Measurements from ENCODE around the gene CTU1. TPM values are rescaled to one million over a fixed set of nuclear protein-coding genes. Genes with fewer than 3 reads are reported as not detected.

The CTU1 gene
- total RNA-seq, 4 donors from 2014 or later = 2.8 to 8.5 (median 4.6) TPM

DNA sequence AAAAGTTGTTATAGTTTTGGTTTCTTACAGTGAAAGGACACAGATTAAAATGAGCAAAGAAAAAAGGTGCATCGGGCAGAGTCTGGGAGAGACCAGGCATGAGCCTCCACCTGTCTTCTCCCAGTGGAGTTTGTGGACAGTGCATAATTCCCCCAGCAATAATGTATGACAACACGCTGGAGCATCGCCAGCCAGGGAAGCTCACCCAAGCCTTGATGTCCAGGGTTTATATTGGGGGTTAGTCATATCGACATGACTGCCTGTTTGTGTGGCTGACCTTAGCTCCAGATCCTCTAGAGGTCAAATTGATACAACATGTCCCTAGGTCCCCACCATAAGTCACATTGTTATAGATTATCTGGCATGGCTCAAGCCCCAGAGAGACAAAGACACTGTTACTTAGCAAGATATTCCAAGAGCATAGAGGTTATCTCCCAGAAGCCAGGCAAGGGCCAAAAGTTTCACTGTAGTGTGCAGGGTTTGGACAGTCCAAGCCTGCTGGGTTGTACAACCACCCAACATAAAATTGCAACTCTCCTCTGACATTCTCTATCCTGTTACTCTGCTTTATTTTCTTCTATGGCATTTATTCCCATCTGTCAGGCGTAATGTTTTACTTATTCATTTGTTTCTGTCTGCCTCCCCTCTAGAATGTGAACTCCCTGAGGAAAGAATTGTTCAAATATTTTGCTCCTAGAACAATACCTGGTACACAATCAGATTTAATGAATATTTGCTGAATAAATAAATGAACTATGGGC is 37.7 kb downstream of the CTU1 start:
- TF ChIP-seq, protein P1, sequence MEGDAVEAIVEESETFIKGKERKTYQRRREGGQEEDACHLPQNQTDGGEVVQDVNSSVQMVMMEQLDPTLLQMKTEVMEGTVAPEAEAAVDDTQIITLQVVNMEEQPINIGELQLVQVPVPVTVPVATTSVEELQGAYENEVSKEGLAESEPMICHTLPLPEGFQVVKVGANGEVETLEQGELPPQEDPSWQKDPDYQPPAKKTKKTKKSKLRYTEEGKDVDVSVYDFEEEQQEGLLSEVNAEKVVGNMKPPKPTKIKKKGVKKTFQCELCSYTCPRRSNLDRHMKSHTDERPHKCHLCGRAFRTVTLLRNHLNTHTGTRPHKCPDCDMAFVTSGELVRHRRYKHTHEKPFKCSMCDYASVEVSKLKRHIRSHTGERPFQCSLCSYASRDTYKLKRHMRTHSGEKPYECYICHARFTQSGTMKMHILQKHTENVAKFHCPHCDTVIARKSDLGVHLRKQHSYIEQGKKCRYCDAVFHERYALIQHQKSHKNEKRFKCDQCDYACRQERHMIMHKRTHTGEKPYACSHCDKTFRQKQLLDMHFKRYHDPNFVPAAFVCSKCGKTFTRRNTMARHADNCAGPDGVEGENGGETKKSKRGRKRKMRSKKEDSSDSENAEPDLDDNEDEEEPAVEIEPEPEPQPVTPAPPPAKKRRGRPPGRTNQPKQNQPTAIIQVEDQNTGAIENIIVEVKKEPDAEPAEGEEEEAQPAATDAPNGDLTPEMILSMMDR (IDR thresholded peaks at IDR 0.05; ENCODE audit: low read depth) = no peak

DNA sequence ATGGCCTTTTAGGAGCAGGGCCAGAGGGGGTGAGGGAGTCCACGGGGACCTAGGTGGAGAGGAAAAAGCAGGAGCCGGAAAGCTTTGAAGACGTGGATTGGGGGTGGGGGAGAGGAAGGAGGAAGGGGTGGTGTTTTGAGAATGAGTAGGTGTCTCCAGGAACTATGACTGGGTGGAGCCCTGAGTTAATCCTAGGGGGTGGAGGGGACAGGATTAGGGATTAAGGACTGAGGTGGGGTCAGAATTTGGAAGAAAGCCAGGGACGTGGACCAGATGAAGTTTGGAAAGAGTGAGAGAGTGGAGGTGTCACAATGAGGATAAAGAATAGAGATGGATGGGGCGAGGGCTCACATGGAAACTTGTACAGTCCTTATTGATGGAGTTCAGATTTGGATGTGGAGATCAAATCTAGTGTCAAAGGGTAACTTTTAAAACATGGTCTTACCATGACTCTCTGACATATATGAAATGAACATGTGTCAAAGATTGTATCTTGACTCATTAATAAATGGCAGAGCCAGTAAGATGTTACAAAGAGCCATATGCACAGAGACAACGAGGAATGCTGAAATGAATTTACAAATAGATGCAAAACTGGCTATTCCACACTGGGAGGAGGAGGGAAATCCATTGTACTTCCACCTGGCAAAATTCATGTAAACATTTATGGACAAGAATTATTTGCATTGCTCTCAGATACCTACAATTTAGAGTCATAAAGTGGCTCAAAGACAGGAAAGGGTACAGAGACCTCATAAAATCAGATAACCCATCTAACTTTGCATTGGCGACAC is 41.6 kb downstream of the CTU1 start:
- TF ChIP-seq, protein P1 (IDR thresholded peaks at IDR 0.05; ENCODE audit: low read depth) = no peak

DNA sequence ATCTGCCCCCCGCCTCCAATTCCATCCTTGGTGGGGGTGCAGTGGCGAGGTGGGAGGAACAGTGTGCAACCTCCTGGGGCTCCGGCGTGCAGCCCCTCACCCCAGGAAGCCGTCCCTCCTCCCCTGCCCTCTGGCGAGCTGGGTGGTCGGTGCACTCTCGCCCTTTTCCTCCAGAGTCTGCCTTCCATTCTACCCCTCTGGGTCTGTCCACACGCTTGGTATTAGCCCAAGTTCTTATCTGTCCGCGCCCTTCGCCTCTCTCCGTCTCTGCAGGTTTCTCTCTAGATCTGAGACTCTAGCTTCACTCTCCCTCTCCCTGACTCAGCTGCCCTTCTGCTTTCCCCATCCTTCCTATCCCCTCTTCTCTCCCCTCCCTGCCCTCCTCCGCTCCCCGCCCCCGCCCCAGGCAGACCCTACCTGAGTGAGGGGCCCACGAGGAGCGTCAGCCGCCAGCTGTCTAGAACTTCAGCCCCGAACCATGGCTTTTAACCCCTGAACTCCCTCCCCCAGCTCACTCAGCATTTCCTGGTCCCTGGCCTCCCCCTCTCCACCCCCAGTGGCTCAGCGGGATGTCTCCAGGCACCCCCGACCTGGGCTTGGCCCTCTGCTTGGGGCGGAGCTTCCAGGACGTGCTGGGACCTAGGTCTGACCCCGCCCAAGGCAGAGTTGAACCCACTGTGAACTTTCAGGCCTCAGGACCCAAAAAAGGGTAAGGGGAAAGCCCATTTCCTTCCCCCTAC is 42.8 kb downstream of the CTU1 start:
- TF ChIP-seq, protein P1 (IDR thresholded peaks at IDR 0.05; ENCODE audit: low read depth) = no peak

DNA sequence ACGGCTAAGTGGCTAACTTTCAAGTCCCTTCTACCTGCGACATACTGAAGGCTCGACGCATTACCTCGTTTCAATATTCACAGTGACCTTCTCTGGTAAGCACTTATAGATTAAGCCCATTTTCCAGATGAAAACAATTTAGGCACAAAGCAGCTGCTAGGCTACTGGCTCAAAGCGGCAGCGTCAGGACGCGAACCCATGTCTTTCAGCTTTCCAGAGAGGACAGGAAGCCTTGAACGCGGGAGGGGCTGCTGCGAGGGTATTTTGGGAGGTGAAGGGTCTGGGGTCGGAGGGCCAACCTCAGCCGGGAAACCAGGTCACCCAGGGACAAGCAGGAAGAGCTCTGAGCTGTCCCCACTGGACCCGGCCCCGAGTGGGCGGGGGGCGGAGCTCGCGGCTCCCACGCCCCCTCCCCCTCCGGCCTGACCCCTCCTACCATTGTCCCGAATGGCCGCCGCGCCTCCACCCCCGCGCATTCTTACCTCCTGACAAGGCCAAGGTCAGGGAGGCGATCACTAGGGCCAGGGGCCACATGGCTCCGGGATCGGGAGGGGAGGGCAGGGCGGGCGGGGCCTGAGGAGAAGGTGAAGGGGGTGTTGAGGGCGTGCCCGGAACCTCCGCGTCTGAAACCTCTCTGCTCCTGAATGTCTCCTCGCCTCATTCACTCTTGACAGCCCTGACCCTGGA is 43.5 kb downstream of the CTU1 start, which contains the start of gene KLK13:
Gene KLK13 (minus strand): TSS at position 559 of the 687 bp plus-strand sequence. CDS start 25 bp downstream, at position 534.
- TF ChIP-seq, protein P1 (IDR thresholded peaks at IDR 0.05; ENCODE audit: low read depth) = no peak

DNA sequence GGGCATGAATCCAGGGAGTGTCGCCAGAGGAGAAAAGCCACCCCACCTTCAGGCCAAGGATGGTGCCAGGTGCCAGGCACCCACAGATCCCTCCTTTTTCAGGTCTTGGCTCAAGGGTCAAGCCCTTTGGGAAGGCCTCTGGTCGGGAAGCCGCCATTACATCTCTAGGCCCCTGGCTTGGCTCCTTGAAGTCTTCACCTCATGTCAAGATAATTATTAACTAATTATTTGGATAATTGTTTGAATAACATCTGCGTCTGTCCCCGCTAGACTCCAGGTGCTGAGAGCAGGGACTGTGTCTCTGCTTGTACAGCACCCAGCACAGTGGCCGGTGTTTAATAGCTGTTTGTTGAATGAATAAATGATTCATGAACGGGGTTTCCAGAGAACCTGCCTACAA is 44.5 kb downstream of the CTU1 start:
- TF ChIP-seq, protein P1 (IDR thresholded peaks at IDR 0.05; ENCODE audit: low read depth) = no peak

DNA sequence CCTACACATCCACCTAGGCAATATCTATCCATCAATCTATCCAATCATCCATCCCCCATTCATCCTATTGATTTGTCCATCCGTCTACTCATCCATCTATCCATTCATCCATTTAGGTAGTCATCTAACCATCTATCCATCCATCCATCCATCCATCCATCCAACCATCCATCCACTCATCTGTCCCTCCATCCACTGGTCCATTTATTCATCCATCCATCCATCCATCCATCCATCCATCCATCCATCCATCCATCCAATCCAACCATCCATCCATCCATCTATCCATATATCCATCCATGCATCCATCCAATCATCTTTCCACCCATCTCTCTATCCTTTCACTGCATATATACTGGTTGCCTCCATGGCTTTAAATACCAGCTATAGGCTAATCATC is 47.2 kb downstream of the CTU1 start:
- TF ChIP-seq, protein P1 (IDR thresholded peaks at IDR 0.05; ENCODE audit: low read depth) = no peak
